ENCODE data around the gene ALK.
A peak's percentile ranks its signal among the peaks of the same experiment; 100 is the strongest.

Gene ALK

DNA sequence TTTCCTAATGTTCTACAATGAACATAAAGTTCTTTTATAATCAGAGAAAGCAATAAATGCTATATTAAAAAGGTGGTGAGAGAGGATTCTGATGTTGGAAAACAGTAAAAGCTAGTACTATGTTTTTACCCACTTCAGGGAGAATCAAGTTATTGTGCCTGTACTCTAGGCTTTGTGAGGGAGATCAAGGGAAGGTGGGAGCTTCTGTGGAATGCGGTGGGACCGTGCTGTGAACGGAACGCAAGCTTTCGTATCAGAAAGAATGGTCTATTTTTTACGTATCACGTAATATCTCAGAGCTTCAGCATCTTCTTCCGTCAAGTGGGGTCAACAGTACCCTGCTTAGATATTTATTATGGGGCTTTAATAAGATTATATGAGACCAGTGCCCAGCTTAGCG is 613.0 kb downstream of the ALK start:
- DNase-seq, result no peak

DNA sequence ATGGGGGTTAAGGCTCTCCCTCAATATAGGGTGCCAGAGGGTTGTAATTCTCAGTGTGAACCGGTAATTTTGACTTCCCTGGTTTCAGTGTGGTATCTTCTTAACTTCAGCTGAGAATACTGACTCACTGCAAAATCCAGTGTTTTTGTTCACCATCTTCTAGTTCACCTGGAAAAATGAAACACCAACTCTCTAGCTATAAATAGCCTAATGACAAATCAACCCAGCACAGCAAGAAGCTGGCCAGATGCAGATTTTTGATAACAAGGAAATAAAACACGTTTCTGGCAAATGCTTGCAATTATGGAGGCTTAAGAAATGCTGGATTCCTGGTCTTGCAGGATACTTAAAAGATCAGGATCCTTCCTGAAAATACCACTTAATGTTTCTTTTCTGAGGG is 613.9 kb downstream of the ALK start:
- no peak for DNase-seq

DNA sequence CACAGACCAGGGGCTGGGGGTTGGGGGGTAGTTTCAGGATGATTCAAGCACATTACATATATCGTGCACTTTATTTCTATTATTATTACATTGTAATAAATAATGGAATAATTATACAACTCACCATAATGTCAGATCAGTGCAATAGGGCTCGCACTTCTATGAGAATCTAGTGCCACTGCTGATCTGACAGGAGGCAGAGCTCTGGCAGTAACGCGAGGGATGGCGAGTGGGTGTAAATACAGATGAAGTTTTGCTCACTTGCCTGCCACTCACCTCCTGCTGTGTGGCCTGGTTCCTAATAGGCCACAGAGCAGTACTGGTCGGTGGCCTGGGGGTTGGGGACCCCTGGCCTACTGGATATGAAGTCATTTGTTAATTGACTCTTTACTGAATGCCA is 615.6 kb downstream of the ALK start:
- no peak for DNase-seq

GRCh38 chr2:29304399-29305060 is 616.9 kb downstream of the ALK start:
- no peak for DNase-seq

GRCh38 chr2:29296585-29296984 is 624.8 kb downstream of the ALK start:
- DNase-seq, result no peak

DNA sequence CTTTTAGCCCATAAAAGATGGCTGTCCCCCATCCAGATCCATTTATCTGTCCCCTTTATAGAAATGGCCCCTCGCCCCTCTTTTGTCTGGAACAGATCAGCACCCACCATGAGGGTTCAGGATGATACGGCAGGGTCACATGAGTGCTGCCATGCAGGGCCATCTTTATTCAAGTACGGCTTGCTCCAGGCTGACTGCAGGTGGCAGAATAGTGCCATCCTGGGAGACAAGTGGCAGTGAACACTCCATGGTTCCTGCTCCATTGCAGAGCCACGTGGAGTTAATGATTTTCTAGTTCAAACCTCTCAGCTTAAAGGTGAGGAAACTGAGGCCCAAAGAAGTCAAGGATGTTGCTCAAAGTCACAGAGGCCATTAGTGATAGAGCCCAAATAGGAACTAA is 625.5 kb downstream of the ALK start:
- no peak for DNase-seq

DNA sequence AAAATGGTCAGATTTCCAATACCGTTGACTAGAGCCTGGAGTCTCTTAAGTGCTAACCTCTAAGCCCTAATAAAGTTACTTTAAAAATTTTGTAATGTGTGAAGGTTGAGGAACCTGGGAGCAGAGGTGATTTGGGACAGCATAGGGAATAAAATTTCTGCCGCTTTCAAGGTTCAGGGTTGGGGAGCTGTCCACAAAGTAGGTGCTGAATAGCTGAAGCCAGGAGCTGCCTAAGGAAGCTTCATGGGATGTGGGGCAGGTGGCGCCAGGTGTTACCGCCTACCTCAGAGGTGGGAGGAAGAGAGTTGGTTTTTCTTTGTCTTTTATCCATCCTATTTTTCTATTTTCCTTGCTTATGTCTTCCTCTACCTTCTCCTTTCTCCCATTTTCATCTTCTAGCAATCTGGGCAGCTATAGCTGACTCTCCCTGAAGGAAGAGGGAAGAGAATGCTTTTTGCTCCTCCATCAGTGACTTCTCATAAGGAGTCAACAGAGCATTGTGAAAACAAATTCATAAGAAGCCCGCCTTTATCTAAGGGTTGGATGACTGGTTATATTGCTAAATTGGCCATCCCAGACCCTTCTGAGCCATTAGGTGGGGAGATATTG is 627.5 kb downstream of the ALK start:
- peak; percentile 33 for DNase-seq

- no peak for DNase-seq
Measured at GRCh38 chr2:29290293-29291047, 630.9 kb downstream of the ALK start.

DNA sequence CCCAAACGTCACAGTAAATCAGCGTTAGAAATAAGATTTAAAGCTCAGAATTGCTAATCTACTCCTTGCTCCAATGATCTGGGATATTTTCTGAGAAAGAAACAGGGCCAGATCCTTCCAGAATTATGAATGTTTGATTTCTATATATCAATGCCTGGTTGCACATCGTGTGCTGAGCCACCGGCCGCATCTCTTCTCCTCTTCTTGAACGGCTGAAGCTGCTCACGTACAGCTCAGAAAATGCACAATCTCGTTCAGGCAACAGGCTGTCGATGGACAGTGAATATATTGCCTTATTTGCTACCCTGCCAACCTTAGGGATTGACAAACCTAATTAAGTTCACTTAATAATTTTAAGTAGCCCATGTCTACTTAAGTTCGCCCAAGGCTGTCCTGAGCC is 636.7 kb downstream of the ALK start:
- no peak for DNase-seq

GRCh38 chr2:29281916-29282247 is 639.5 kb downstream of the ALK start:
- DNase-seq, result no peak

GRCh38 chr2:29281086-29281915 is 640.1 kb downstream of the ALK start:
- DNase-seq, result no peak

DNA sequence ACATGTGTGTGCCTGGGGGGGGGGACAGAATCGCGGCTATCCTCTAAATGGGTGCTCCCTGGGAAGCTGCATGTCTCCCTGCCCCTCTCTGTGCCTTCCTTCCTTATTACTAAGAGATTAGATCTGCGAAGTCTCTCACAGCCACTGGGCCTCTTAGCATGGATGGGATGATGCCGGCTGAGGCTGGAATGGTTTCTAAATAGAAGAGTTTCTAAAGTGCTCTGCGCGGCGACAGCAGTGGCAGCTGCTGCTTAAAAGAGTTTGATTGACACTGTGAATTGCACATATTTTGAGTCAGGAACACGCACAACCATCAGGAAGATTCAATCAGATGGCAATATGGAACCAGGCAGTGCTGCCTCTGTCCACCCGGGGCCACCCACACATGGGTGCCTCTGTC is 642.4 kb downstream of the ALK start:
- DNase-seq, result no peak

DNA sequence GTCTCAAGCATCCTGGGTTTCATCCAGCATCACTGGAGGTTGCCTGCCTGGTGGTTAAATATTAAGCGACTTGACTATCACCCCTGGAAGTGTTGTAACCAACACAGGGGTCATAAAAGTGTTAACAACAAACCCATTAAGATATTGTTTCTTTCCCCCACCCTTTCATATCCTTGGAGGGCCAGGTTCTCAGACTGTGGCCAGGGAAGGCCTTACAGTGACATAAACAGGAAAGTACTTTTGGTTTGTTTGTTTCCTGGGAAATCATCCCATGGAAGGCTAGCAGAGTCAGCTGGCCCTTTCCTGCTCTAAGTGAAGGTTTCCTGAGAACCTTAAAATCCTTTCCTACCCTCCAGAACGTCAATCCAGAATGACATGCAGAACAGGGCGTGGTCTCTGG is 645.2 kb downstream of the ALK start:
- DNase-seq, result no peak

GRCh38 chr2:29275186-29275585 is 646.2 kb downstream of the ALK start:
- DNase-seq, result no peak

GRCh38 chr2:29273685-29274611 is 647.4 kb downstream of the ALK start:
- no peak for DNase-seq

- DNase-seq, result no peak
Measured at GRCh38 chr2:29273004-29273684, 648.2 kb downstream of the ALK start.

- DNase-seq, result no peak
Measured at GRCh38 chr2:29272311-29272710, 649.1 kb downstream of the ALK start.

- DNase-seq, result no peak
Measured at GRCh38 chr2:29270701-29271121, 650.7 kb downstream of the ALK start.

DNA sequence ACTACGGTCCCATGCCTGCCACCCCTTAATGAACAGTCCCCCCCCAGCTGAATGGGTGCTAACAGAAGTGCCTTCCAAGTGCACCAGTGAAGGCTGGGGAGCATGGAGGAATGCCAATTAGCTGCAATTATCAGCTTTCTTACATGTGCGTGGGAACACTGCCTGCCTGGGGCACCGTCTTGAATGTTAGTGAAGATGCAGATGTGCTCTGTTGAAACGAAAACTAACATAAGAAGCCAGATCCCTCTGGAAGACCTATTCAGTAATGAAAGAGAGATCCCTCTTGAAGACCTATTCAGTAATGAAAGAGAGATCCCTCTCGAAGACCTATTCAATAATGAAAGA is 651.6 kb downstream of the ALK start:
- DNase-seq, result no peak

GRCh38 chr2:29269095-29269764 is 652.2 kb downstream of the ALK start:
- no peak for DNase-seq

GRCh38 chr2:29267720-29268119 is 653.7 kb downstream of the ALK start:
- DNase-seq, result no peak
